GM12873 (cell line): ENCODE data around the gene WNT10A.

Source experiments
- CTCF ChIP-seq: IDR thresholded peaks from 2 replicates; pipeline ENCODE4 v1.5.1; 2012; ENCODE audit warnings: low read depth, mild to moderate bottlenecking, moderate library complexity, low read length, control low read depth; ENCODE audit not compliant: insufficient read depth; ENCODE audit errors: missing control alignments

WNT10A gene

GRCh38 chr2:218883491-218884490 lies 3.1 kb downstream of the WNT10A start:
- no peak for TF ChIP-seq CTCF

GRCh38 chr2:218884519-218884918 lies 3.9 kb downstream of the WNT10A start:
- TF ChIP-seq CTCF: no peak

GRCh38 chr2:218885981-218886947 lies 5.6 kb downstream of the WNT10A start:
- no peak for TF ChIP-seq CTCF

GRCh38 chr2:218887079-218887478 lies 6.4 kb downstream of the WNT10A start:
- no peak for TF ChIP-seq CTCF

GRCh38 chr2:218888341-218888740 lies 7.7 kb downstream of the WNT10A start:
- TF ChIP-seq CTCF: no peak

GRCh38 chr2:218889937-218890336 lies 9.3 kb downstream of the WNT10A start:
- no peak for TF ChIP-seq CTCF

- TF ChIP-seq CTCF: no peak
These were observed 9.7 kb downstream of the WNT10A start for GRCh38 chr2:218890369-218890768.
